HepG2 (cell line): ENCODE results near the gene P4HB. TPM values are rescaled to one million over a fixed set of nuclear protein-coding genes. Genes with fewer than 3 reads are reported as not detected.

ENCODE experiments used
- ESRRA ChIP-seq: sonication (generic); formaldehyde crosslinking; IDR thresholded peaks from 2 replicates; pipeline ENCODE4 v1.5.1; 2020; ENCODE audit warnings: mild to moderate bottlenecking, low read depth, missing genetic modification reagents
- ETS1 ChIP-seq: sonication (generic); formaldehyde crosslinking; IDR thresholded peaks from 2 replicates; pipeline ENCODE4 v1.4.0; 2020; ENCODE audit warnings: missing genetic modification reagents
- FOXC1 ChIP-seq: sonication (generic); formaldehyde crosslinking; IDR thresholded peaks from 2 replicates; pipeline ENCODE4 v1.8.0; 2022; ENCODE audit warnings: mild to moderate bottlenecking, missing genetic modification reagents, borderline replicate concordance
- FOXO4 ChIP-seq: sonication (generic); formaldehyde crosslinking; conservative IDR thresholded peaks from 2 replicates; pipeline ENCODE4 v1.8.1; 2023; ENCODE audit warnings: missing genetic modification reagents
- GZF1 ChIP-seq: sonication (generic); formaldehyde crosslinking; IDR thresholded peaks from 2 replicates; pipeline ENCODE4 v1.5.1; 2020; ENCODE audit warnings: mild to moderate bottlenecking, missing genetic modification reagents
- HMG20A ChIP-seq: IDR thresholded peaks from 2 replicates; pipeline ENCODE4 v1.6.1; 2016; ENCODE audit warnings: borderline replicate concordance
- HMGA1 ChIP-seq: sonication (generic); formaldehyde crosslinking; conservative IDR thresholded peaks from 2 replicates; pipeline ENCODE4 v1.4.0; 2020; ENCODE audit warnings: missing genetic modification reagents
- HOMEZ ChIP-seq: IDR thresholded peaks from 2 replicates; pipeline ENCODE4 v1.6.1; 2016; ENCODE audit warnings: low read depth
- KAT2B ChIP-seq: fragments of 150-350 bp; IDR thresholded peaks from 2 replicates; pipeline ENCODE4 v1.6.1; 2014; ENCODE audit warnings: low read depth, low read length, borderline replicate concordance
- KLF11 ChIP-seq: IDR thresholded peaks from 2 replicates; pipeline ENCODE4 v1.6.1; 2016; ENCODE audit warnings: missing compliant biosample characterization
- NFE2L2 ChIP-seq: fragments of 150-350 bp; IDR thresholded peaks from 2 replicates; pipeline ENCODE4 v1.6.1; 2014; ENCODE audit warnings: low read length
- PREB ChIP-seq: sonication (generic); formaldehyde crosslinking; IDR thresholded peaks from 2 replicates; pipeline ENCODE4 v1.4.0; 2020; ENCODE audit warnings: missing genetic modification reagents
- SYNCRIP ChIP-seq: fragments of 200-400 bp; formaldehyde crosslinking; IDR thresholded peaks from 2 replicates; pipeline ENCODE4 v1.6.1; 2018; ENCODE audit warnings: mild to moderate bottlenecking, low read depth, low read length; ENCODE audit not compliant: insufficient read depth
- THAP7 ChIP-seq: sonication (generic); formaldehyde crosslinking; IDR thresholded peaks from 2 replicates; pipeline ENCODE4 v1.8.1; 2023; ENCODE audit warnings: mild to moderate bottlenecking, missing genetic modification reagents
- U2AF2 ChIP-seq: fragments of 200-400 bp; formaldehyde crosslinking; IDR thresholded peaks from 2 replicates; pipeline ENCODE4 v1.6.1; 2017; ENCODE audit warnings: low read depth, mild to moderate bottlenecking, low read length
- ZBTB14 ChIP-seq: sonication (generic); formaldehyde crosslinking; IDR thresholded peaks from 2 replicates; pipeline ENCODE4 v1.4.0; 2020; ENCODE audit warnings: missing genetic modification reagents
- ZBTB42 ChIP-seq: sonication (generic); formaldehyde crosslinking; IDR thresholded peaks from 2 replicates; pipeline ENCODE4 v1.5.0; 2020; ENCODE audit warnings: mild to moderate bottlenecking, missing genetic modification reagents
- ZFP62 ChIP-seq: sonication (generic); formaldehyde crosslinking; IDR thresholded peaks from 2 replicates; pipeline ENCODE4 v1.4.0; 2020; ENCODE audit warnings: missing genetic modification reagents
- ZMYM2 ChIP-seq: sonication (generic); formaldehyde crosslinking; IDR thresholded peaks from 2 replicates; pipeline ENCODE4 v1.8.0; 2022; ENCODE audit warnings: mild to moderate bottlenecking, missing genetic modification reagents
- ZNF234 ChIP-seq: sonication (generic); formaldehyde crosslinking; conservative IDR thresholded peaks from 2 replicates; pipeline ENCODE4 v1.5.1; 2020; ENCODE audit warnings: mild to moderate bottlenecking, missing genetic modification reagents
- ZNF329 ChIP-seq: sonication (generic); formaldehyde crosslinking; IDR thresholded peaks from 2 replicates; pipeline ENCODE4 v1.9.0; 2021; ENCODE audit warnings: low read depth, mild to moderate bottlenecking, missing genetic modification reagents
- ZNF776 ChIP-seq: sonication (generic); formaldehyde crosslinking; IDR thresholded peaks from 2 replicates; pipeline ENCODE4 v1.4.0; 2020; ENCODE audit warnings: mild to moderate bottlenecking, missing genetic modification reagents
- ZNF782 ChIP-seq: sonication (generic); formaldehyde crosslinking; IDR thresholded peaks from 2 replicates; pipeline ENCODE4 v1.4.0; 2020; ENCODE audit warnings: missing genetic modification reagents, mild to moderate bottlenecking, borderline replicate concordance
- polyA plus RNA-seq, 8 experiments: library from polyadenylated mRNA; depleted of rRNA in 3 of 8; stranded (reverse) in 7 of 8; unstranded in 1 of 8; fragments of >200 nt; fragmentation: Illumina TruSeq in 4 of 8; extraction: Trizol in 4 of 8; gene quantifications; 2 replicates each; pipeline versions ENCODE4 v1.2.1 to v1.2.3, GENCODE V29; 2011 to 2016; ENCODE audit warnings: low read depth in 4 of 8, missing spikeins in 1 of 8, mixed read lengths in 1 of 8; ENCODE audit not compliant: insufficient read depth in 1 of 8
- total RNA-seq, 5 experiments: library from RNA; depleted of rRNA; stranded (reverse); fragments of >200 nt; fragmentation: Illumina TruSeq; extraction: Trizol; gene quantifications; 2 replicates each; pipeline ENCODE4 v1.2.3, GENCODE V29; 2016; ENCODE audit warnings: low read depth in 1 of 5

The P4HB gene
- total and polyA plus RNA-seq, 2 of the 13 experiments (the other 11 are each of a cell fraction or from before 2014, with no cell fraction given), result 185 to 782 TPM

- TF ChIP-seq FOXO4 (CRISPR knock-in tag) (peak; percentile 99), KAT2B (peak; percentile 33; the same call in 1 of the 2 replicates), ETS1 (CRISPR knock-in tag) (peak; percentile 85; the same call in 1 of the 2 replicates), ZNF776 (CRISPR knock-in tag) (no peak; the same call in 1 of the 2 replicates), ZFP62 (CRISPR knock-in tag) (no peak), KLF11 (CRISPR knock-in tag) (no peak), ZNF782 (CRISPR knock-in tag) (peak; percentile 95; the same call in 1 of the 2 replicates), HOMEZ (CRISPR knock-in tag) (peak; percentile 64), THAP7 (CRISPR knock-in tag) (0 out of 2 replicates have a peak, but pooled peaks have one; percentile 44), HMGA1 (CRISPR knock-in tag) (no peak), ZBTB14 (CRISPR knock-in tag) (peak; percentile 71), ZMYM2 (CRISPR knock-in tag) (no peak), SYNCRIP (no peak), ESRRA (CRISPR knock-in tag) (peak; percentile 92), ZNF234 (CRISPR knock-in tag) (peak; percentile 98; the same call in 1 of the 2 replicates), GZF1 (CRISPR knock-in tag) (no peak), HMG20A (CRISPR knock-in tag) (no peak), ZBTB42 (CRISPR knock-in tag) (peak; percentile 79; the same call in 1 of the 2 replicates), FOXC1 (peak; percentile 95), PREB (CRISPR knock-in tag) (no peak), NFE2L2 (no peak), U2AF2 (no peak), ZNF329 (no peak)
Measured at GRCh38 chr17:81833160-81833920, 27.0 kb downstream of the P4HB start, which contains the start of gene MCRIP1 (continued).
